ENCODE data around the gene REEP1.
A peak's percentile ranks its signal among the peaks of the same experiment; 100 is the strongest.

REEP1 gene, protein sequence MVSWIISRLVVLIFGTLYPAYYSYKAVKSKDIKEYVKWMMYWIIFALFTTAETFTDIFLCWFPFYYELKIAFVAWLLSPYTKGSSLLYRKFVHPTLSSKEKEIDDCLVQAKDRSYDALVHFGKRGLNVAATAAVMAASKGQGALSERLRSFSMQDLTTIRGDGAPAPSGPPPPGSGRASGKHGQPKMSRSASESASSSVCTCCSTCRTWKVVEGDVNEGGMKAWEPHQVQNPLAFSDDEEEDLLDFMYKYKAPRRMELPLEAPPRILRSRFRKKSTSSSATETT

DNA sequence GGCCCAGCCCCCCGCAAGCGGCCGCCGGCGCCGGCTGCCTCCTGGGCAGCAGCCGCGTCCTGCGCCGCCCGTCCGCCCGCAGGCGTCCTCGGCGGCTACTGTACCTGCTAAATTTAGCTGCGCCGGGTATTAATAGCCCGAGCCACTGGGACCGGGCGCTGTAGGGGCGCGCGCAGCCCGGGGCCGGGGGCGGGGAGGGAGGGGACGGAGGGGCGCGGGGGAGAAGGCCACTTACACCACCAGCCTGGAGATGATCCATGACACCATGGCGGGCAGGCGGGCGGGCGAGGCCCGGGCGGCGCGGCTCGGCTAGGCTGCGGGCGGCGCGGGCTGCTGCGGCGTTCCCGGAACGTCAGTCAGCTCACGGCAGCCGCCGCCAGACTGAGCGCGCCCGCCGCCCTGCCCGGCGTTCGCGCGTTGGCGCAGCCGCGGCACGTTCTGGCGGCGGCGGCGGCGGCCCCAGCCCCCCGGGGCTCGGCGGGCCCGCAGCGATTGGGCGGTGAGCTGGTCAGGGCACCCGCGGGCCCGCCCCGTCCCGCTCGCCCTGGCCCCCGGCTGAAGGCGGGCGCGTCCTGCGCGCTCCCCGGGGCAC, at the start of gene REEP1:
REEP1 (minus strand) TSS at position 383 of the 592 bp plus-strand sequence; CDS start at position 267, 116 bp downstream.
- peak in 1 of 2 experiments; percentile 39 for DNase-seq

DNA sequence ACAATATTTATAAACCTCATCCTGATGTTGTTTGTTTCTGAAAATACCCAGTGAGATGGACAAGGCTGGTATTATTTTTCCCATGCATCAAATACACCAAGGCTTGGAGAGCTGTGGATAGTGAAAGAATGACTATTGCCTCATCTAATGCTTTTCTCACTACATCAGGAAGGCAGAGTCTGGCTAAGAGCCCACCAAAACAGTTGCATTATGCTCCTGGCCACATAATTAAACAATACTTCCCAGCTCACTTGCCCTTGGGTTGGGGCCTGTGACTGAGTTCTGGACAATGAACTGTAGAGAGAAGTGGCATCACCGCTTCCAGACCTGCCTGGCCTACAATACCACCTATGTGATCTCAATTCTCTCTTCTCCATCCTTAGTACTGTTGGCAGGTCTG, 46.4 kb upstream of the REEP1 start:
- DNase-seq: no peak

DNA sequence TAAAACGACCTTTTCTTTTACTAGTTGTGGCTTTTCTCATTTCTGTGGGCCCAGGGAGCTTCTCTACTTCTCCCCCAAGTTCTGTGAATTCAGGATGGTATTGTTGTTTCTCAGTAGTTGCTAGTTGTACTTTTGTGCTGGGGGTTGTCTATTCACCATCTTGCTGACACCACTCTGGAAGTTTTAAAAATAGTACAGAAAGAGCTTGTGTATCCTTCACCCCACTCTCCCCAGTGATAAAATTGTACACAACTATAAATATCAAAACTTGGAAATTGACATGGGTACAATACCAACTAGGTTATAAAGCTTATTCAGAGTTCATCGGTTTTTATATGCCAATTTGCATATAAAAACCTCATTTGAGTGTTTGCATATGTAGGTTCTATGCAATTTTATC, 45.3 kb upstream of the REEP1 start:
- DNase-seq: no peak

DNA sequence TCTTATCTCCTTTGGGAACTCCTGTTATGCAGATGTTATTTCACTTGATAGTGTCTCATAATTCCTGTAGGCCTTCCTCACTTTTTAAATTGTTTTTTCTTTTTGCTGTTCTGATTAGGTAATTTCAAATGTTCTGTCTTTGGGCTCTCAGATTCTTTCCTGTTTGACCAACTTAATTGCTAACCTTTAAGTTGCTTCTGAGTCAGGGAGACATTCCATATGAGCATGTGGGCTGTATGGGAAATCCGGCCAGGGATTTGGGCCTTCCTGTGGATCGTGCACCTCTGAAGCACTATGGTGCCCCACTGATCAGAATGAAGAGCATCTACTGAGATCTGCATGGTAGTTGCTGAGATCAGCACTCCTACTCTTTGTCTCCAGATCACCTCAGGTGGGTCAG, 44.7 kb upstream of the REEP1 start:
- no peak for DNase-seq

DNA sequence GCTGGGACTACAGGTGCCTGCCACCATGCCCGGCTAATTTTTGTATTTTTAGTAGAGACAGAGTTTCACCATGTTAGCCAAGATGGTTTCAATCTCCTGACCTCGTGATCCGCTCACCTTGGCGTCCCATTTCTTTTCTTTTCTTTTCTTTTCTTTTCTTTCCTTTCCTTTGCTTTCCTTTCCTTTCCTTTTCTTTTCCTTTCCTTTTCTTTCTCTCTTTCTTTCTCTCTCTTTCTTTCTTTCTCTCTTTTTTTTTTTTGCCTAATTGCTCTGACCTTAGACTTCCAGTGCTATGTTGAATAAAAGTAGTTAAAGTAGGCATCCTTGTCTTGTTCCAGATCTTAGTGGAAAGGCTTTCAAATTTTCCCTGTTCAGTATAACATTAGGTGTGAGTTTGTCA, 41.0 kb upstream of the REEP1 start:
- no peak for DNase-seq

DNA sequence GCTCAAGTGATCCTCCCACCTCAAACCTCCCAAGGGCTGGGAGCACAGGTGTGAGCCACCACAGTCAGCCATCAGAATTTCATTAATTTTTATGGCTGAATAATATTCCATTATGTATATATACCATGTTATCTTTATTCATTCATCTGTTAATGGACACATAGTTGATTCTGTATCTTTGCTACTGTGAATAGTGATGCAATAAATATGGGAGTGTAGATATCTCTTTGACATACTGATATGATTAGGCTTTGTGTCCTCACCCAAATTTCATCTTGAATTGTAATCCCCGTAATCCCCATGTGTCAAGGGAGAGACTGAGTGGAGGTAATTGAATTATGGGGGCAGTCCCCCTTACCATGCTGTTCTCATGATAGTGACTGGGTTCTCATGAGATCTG, 38.2 kb upstream of the REEP1 start:
- DNase-seq: no peak

DNA sequence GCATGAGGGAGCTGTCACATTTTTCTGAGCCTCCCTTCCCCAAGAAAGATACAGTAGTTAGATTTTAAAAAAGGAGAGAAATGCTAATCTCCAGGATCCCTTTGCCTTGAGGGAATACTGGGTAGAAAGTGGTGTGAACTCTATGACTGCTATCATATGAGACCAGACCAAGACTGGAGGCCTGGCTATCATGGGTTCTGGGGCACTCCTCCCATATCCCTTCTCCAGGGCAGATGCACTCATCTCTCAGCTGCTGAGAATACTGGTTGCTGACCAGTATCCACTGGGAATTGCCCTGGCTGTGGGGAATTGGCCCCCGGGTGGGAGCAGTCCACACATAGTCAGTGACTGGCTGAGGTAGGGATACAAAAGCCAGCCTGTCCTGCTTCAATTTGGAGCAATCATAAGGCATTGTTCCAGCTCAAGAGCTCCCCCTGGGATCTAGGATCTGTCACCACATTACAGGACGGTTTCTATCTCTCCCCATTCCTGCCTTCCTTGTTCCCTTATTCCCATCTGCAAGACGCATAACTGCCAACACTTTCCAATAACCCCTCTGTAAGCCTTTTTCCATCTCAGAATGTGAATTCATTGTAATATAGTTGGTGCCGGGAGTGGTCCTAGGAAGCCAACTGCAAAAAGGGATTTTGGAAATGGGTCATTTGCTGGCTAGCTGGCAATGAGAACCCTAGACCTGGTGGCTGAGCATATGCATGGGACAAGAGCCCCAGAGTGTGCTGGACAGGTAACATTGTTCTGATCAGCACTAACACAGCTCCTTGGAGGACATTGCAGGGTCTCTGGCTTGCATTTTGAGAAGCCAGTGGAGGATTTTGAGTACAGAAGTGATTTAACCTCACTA, 35.4 kb upstream of the REEP1 start:
- DNase-seq: peak; percentile 47 to 59

DNA sequence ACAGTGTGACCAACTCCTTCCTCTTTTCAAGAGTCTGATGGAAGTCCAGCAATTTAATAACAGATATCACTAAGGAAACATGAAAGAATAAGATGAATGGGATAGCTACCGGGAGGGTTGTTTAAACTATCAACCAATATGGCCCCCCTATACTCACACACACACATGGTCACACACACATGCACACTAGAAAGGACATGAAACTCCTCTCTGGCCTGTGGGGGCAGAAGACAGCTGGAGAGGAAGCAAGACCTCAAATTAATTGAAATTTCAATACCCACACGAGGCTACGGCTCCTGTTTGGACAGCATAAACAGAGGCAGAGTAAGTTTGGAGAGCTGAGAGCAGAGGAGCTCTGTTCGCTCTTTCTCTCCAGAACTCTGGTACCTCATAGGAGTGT, 34.7 kb upstream of the REEP1 start:
- DNase-seq: no peak

DNA sequence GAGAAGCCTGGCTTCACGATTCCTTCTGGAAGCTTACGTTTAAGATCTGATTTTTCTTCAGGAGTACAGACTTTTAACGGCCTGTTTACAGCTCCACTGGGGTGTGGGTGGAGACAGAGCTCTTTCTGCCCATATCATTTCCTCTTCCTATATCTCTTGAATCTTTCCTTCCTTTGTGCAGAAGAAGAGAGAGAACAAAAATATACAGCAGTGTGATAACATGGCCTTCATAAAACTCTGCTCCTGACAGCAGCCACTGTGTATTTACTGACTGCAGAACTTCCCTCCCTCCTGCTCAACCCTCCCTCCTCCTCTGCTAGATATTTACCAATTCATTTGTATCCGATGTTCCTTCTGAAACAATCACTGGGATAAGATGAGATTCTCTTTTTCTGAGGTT, 34.1 kb upstream of the REEP1 start:
- DNase-seq: no peak

DNA sequence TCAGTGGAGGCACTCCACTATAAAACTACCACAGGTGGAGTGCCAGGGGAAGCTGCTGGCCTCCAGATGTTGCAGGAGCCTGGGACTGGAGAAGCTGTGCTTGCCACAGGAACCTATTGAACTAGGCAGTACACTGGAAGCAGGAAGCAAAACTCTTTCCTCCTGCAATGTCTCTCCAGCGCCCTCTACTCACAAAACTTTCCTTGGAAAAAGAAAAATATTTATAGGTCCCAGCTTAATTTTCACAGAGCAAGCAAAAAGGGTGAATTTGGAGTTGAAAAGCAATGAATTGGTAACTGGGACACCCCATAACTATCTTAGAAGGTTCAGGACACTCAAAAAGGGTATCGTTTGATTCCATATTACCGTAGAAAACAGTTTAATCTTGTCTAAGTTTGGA, 33.2 kb upstream of the REEP1 start:
- no peak for DNase-seq

DNA sequence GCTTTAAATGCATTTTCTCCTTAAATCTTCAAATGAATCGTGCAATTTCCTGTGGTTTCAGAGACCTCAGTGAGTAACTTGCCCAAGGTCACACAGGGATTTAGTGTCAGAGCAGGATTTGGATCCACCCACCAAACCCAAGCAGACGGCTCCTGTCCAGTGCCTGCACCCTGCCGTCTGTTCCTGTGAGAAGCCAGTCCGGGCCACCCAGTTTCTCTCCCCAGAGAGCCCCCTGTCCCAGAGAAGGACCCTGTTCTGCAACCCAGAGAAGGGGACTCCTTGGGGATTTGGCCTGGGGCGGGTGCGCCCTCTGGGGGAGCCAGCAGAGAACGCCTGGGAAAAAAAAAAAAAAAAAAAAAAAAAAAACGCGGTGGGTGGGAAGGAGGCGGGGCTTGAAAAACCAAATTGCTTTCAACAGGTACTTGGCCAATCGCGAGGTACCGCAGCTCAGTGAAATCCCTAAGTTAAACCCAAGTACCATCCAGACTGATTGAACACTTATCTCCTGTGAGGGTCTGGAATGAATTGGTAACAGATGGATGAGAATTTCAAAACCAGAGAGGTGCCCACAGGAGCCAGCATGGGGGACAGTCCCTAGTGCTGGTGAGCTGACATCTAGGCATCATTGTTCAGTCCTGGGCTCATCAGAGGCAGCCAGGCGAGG, 30.9 kb upstream of the REEP1 start:
- DNase-seq: peak; percentile 81 to 90

DNA sequence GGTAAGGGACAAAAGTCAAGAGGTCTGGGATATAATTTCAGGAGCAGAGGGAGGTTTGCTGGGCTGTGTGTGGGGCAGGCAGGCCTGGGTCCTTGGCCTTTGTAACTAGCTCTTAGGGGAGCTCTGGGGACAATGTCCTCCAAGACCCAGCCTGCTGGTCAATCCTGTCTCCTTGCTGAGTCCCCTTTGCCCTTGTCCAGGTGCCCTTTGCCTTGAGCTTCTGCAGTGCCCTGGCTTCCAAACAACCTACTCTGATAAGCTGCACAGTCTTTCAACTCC, 30.0 kb upstream of the REEP1 start:
- DNase-seq: no peak

DNA sequence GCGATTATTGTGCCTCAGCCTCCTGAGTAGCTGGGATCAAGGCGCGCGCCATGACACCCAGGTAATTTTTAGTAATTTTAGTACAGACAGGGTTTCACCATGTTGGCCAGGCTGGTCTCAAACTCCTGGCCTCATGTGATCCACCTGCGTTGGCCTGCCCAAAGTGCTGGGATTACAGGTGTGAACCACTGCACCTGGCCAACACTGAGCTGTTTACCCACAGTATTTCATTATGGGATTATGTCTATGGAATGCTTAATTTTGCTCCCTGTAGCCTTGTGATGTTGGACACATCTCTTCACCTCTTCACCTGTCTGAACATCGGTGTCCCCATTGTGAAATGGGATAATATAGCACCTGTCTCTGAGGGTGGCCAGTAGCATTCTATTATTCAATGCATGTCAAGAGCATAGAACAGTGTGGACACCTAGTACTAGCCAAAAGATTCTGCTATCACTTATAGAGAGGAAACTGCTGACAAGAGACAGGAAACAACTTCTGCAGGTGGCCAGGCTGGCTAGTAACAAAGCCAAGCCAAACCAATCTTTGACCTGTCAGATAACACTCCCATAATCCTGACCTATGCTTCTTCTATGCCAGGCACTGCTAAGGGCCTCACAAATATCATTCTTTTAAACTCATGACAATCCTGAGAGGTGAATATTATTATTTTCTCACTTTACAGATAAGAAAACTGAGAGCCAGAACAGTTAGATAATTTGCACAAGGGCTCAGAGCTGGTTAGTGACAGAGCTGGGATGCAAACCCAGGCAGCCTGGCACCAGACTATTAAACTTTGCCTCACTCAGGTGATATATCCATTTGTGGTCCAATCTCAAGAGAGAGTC, 29.4 kb upstream of the REEP1 start:
- no peak for DNase-seq

DNA sequence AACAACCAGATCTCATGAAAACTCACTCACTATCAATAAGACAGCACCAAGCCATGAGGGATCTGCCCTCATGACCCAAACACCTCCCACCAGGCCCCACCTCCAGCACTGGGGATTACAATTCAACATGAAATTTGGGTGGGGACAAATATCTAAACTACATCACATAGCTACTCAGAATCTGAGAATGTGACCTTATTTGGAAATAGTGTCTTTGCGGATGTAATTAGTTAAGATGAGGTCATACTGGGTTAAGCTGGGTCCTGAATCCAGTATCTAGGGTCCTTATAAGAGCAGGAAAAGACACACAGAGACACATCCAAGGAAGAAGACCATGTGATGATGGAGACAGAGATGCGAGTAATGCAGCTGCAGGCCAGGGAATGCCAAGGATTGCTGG, 27.5 kb upstream of the REEP1 start:
- no peak for DNase-seq

DNA sequence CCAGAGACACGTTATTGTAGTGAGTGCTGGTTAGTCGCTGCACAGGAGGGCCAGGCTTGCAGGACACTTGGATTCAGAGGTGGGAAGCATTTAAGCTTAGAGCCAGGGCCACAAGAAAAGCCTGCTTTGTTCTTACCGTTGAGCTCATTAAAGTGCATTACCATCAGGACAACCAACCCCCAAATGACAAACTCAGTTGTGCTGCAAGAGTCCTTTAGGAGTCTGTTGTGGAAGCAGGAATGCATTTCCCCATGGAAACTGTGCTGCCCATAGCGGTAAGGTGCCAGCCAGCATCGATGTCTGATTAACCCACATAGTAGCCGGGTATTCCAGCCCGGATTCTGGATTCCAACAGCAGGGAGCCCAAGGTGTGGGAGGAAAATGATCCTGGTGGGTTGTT, 23.4 kb upstream of the REEP1 start:
- no peak for DNase-seq

DNA sequence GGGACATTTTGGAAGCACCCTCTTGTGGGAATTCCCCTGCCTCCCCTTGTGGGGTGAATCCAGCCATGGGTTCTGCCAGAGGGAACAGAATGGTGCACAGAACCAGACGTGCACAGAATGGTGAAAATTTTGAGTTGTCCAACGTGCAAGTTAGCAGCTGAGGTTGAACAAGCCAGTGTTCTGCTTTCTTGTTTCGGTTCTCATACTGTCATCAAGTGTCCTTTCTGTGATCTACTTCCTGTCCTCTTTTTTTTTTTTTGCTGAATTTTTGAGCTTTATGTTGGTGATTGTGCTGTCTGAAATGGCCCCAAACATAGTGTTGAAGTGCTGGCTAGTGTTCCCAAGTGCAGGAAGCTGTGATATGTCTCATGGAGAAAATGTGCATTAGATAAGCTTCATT, 21.5 kb upstream of the REEP1 start:
- no peak for DNase-seq

DNA sequence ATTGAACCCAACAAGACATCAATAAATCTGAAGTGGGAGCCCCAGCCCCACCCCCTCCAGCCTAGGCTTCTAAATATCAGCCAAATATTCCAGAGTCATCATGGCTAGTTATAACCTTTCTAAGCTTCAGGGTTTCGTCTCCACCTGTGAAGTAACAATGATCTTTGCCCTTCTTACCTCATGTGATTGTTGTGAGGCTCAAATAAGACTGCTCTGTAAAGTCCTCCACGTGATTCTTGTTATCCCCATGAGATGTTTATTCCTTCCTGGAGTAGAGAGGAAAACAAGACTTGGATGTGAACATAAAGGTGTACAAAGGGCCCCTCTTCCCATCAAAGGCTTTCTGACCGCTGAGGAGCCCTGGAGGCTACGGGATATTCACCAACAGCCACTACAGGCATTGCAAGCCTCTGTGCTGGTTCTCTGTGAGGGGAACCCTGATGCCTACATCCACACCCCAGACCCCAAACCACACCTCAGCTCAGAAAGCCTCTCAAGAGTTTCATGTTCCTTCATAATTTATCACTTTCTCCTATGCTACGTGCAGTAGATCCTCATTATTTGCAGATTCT, 20.1 kb upstream of the REEP1 start:
- no peak for DNase-seq

DNA sequence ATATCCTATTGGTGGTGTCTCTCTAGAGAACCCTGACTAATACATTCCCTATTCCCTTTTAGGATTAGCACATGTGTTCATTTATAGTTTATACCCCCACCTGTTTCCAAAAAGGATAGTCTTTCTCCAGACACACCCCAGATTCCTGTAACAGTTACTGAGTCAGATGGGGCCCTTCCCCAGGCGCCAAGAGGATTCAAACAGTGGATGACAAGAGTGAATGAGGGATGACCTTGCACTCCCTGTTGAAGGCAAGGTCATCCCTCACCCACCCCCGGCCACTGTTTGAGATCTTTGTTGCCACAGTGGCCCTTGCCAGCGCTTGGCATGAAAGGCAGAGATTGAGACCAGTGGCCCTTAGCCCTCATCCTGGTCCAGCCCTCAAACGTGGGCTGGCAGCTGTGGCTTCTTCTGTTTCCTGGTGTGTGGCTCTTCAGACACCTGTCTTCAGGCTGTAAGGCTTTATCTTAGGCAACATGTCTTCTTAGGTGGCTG, 15.3 kb upstream of the REEP1 start:
- no peak for DNase-seq

DNA sequence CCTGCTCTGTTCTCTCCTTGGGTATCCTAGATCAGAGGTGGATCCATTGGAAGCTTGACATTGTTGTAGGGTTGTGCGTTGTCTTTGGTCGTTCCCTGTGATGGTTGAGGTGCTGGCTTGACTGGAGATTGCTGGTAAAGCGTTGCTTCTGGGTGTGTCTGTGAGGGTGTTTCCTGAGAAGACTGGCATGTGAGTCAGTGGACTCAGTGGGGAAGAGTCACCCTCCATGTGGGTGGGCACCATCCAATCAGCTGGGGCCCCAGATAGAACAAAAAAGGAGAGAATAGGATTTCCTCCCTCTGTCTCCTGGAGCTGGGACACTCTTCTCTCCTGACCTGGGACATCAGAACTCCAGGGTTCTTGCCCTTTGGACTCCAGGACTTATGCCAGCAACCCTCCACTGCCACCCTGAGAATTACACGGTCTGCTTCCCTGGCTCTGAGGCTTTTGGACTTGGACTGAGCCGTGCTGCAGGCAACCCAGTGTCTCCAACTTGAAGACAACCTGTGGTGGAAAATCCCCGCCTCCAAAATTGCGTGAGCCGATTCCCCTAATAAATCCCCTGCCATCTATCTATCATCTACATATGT, 14.8 kb upstream of the REEP1 start:
- no peak for DNase-seq

DNA sequence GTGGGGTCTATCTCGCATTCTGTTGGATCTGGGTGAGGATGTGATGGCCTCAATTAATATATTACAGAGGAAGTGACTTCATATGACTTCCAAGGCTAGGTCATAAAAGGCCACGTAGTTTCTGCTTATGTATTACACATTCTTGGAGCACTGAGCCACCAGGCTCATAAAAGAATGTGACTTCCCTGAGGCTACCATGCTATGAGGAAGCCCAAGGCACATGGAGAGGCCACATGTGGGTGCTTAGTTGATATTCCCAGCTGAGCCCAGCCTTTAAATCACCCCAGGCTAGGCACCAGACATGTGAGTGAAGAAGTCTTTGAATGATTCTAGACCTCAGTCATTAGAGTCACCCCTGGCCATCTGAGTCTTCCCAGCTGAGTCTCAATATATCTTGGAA, 13.3 kb upstream of the REEP1 start:
- no peak for DNase-seq

DNA sequence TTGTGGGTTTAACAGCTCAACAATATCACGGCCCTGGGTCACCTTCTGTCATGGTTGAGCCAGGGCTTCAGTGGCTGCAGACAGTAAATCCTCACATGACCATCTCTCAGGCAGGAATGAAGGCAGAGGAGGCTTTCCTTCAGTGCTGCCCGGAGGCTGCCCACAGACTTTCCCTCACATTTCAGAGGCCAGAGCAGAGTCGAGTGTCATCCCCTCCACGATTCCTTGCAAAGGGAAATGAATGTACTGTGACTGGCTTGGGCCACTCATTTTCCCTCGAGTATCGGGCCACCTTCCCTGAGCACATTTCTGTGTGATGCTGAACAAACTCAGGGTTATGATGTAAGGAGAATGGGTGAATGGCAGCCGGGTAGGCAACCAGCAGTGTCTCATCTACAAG, 10.0 kb upstream of the REEP1 start:
- no peak for DNase-seq
